ENCODE data around the gene FARSA. TPM values are rescaled to one million over a fixed set of nuclear protein-coding genes. Genes with fewer than 3 reads are reported as not detected.

FARSA gene
- total RNA-seq, 1 donor: 47.8 TPM

DNA sequence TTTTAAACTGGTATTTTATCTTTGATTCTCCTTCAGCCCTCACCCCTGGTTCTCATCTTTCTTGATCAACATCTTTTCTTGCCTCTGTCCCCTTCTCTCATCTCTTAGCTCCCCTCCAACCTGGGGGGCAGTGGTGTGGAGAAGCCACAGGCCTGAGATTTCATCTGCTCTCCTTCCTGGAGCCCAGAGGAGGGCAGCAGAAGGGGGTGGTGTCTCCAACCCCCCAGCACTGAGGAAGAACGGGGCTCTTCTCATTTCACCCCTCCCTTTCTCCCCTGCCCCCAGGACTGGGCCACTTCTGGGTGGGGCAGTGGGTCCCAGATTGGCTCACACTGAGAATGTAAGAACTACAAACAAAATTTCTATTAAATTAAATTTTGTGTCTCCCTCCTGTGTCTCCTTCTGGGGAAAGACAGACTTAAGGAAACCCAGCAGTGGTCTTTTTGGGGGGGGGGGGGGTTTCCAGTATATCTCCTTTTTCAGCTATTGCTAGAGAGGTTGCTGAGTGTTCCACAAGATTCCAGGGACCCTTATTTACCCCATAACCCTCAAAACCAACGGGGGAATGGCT, 10.7 kb upstream of the FARSA start:
- TF ChIP-seq, protein P1, sequence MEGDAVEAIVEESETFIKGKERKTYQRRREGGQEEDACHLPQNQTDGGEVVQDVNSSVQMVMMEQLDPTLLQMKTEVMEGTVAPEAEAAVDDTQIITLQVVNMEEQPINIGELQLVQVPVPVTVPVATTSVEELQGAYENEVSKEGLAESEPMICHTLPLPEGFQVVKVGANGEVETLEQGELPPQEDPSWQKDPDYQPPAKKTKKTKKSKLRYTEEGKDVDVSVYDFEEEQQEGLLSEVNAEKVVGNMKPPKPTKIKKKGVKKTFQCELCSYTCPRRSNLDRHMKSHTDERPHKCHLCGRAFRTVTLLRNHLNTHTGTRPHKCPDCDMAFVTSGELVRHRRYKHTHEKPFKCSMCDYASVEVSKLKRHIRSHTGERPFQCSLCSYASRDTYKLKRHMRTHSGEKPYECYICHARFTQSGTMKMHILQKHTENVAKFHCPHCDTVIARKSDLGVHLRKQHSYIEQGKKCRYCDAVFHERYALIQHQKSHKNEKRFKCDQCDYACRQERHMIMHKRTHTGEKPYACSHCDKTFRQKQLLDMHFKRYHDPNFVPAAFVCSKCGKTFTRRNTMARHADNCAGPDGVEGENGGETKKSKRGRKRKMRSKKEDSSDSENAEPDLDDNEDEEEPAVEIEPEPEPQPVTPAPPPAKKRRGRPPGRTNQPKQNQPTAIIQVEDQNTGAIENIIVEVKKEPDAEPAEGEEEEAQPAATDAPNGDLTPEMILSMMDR (IDR thresholded peaks at IDR 0.05; ENCODE audit: extremely low read depth, low read depth, low read length): no peak
- H3K9me3 ChIP-seq (ENCODE audit: low read depth, low read length): no peaks in the 10 kb centered on the region
- peak; percentile 50 for DNase-seq (ENCODE audit: insufficient read length, low spot score, missing footprints)
- H3K27ac ChIP-seq (ENCODE audit: low read depth, low read length): peak overlapping the region; percentile 81
- H3K79me2 ChIP-seq (ENCODE audit: insufficient read depth, low read length): peaks cover 73% of the 10 kb centered on the region
- no peak overlapping the region for H3K4me2 ChIP-seq (ENCODE audit: insufficient read depth, low read length)
- H4K20me1 ChIP-seq (ENCODE audit: insufficient read depth, low read length): peaks cover 51% of the 10 kb centered on the region
- H3K27me3 ChIP-seq (ENCODE audit: insufficient read depth, low read length): no peaks in the 10 kb centered on the region
- peaks cover 27% of the 10 kb centered on the region for H3K4me1 ChIP-seq (ENCODE audit: insufficient read depth, low read length)
- no peak overlapping the region for H3K4me3 ChIP-seq (ENCODE audit: insufficient read depth, low read length)
- H2AFZ ChIP-seq (ENCODE audit: low read length): no peak overlapping the region
- peaks cover 75% of the 10 kb centered on the region for H3K36me3 ChIP-seq (ENCODE audit: insufficient read depth, low read length)

DNA sequence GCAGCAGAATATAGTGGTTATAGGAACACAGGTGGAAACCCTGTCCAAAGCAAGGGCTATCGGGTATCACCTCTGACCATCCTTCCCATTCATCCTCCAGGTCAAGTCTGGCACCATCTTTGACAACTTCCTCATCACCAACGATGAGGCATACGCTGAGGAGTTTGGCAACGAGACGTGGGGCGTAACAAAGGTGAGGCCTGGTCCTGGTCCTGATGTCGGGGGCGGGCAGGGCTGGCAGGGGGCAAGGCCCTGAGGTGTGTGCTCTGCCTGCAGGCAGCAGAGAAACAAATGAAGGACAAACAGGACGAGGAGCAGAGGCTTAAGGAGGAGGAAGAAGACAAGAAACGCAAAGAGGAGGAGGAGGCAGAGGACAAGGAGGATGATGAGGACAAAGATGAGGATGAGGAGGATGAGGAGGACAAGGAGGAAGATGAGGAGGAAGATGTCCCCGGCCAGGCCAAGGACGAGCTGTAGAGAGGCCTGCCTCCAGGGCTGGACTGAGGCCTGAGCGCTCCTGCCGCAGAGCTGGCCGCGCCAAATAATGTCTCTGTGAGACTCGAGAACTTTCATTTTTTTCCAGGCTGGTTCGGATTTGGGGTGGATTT, 10.0 kb upstream of the FARSA start:
- Histone ChIP-seq H3K27me3 (ENCODE audit: insufficient read depth, low read length) (no peaks in the 10 kb centered on the region), H3K4me1 (ENCODE audit: insufficient read depth, low read length) (peaks cover 27% of the 10 kb centered on the region), H3K9me3 (ENCODE audit: low read depth, low read length) (no peaks in the 10 kb centered on the region), H2AFZ (ENCODE audit: low read length) (no peak overlapping the region), H3K4me2 (ENCODE audit: insufficient read depth, low read length) (peak overlapping the region; percentile 9), H3K36me3 (ENCODE audit: insufficient read depth, low read length) (peaks cover 69% of the 10 kb centered on the region), H3K27ac (ENCODE audit: low read depth, low read length) (peak overlapping the region; percentile 7), H3K4me3 (ENCODE audit: insufficient read depth, low read length) (no peak overlapping the region), H3K79me2 (ENCODE audit: insufficient read depth, low read length) (peaks cover 73% of the 10 kb centered on the region), H4K20me1 (ENCODE audit: insufficient read depth, low read length) (peaks cover 58% of the 10 kb centered on the region)
- TF ChIP-seq, protein P1 (IDR thresholded peaks at IDR 0.05; ENCODE audit: extremely low read depth, low read depth, low read length): no peak
- DNase-seq (ENCODE audit: insufficient read length, low spot score, missing footprints): peak; percentile 66

DNA sequence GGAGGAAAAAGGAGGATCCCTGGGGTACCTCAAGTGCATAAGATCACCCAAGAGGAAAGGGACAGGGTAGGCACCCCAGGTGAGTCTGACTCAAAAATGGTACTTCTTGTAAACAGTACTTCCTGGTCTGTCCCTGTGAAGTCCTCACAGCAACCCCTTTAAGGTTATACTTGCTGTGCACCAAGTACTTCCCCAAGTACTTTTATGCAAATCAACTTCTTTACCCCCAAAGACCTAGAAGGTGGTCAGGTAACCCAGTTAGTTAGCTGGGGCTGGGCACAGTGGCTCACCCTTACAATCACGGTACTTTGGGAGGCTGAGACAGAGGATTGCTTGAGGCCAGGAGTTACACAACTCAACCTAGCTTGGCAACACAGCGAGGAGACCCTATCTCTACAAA, 7.4 kb upstream of the FARSA start:
- H3K79me2 ChIP-seq (ENCODE audit: insufficient read depth, low read length): peaks cover 50% of the 10 kb centered on the region
- TF ChIP-seq, protein P1 (IDR thresholded peaks at IDR 0.05; ENCODE audit: extremely low read depth, low read depth, low read length): no peak
- H3K27ac ChIP-seq (ENCODE audit: low read depth, low read length): peak overlapping the region; percentile 87
- no peaks in the 10 kb centered on the region for H3K9me3 ChIP-seq (ENCODE audit: low read depth, low read length)
- H3K4me2 ChIP-seq (ENCODE audit: insufficient read depth, low read length): peak overlapping the region; percentile 93
- H3K4me3 ChIP-seq (ENCODE audit: insufficient read depth, low read length): peak overlapping the region; percentile 100
- H3K4me1 ChIP-seq (ENCODE audit: insufficient read depth, low read length): peaks cover 29% of the 10 kb centered on the region
- H3K36me3 ChIP-seq (ENCODE audit: insufficient read depth, low read length): peaks cover 59% of the 10 kb centered on the region
- no peak overlapping the region for H2AFZ ChIP-seq (ENCODE audit: low read length)
- H3K27me3 ChIP-seq (ENCODE audit: insufficient read depth, low read length): no peaks in the 10 kb centered on the region
- peaks cover 54% of the 10 kb centered on the region for H4K20me1 ChIP-seq (ENCODE audit: insufficient read depth, low read length)
- peak; percentile 3 for DNase-seq (ENCODE audit: insufficient read length, low spot score, missing footprints)

DNA sequence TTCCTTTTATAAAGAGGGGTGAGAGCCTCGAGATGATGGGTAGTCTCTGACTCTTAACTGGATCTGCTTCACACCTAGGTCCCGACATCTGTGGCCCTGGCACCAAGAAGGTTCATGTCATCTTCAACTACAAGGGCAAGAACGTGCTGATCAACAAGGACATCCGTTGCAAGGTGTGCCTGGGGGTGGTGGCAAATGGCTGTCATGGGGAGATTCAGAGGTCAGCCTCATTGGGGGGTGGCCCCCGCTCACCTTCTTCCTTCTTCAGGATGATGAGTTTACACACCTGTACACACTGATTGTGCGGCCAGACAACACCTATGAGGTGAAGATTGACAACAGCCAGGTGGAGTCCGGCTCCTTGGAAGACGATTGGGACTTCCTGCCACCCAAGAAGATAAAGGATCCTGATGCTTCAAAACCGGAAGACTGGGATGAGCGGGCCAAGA, 6.5 kb upstream of the FARSA start:
- TF ChIP-seq, protein P1 (IDR thresholded peaks at IDR 0.05; ENCODE audit: extremely low read depth, low read depth, low read length): no peak
- H4K20me1 ChIP-seq (ENCODE audit: insufficient read depth, low read length): peaks cover 51% of the 10 kb centered on the region
- no peak overlapping the region for H2AFZ ChIP-seq (ENCODE audit: low read length)
- H3K4me1 ChIP-seq (ENCODE audit: insufficient read depth, low read length): peaks cover 29% of the 10 kb centered on the region
- H3K79me2 ChIP-seq (ENCODE audit: insufficient read depth, low read length): peaks cover 50% of the 10 kb centered on the region
- no peaks in the 10 kb centered on the region for H3K9me3 ChIP-seq (ENCODE audit: low read depth, low read length)
- H3K27me3 ChIP-seq (ENCODE audit: insufficient read depth, low read length): no peaks in the 10 kb centered on the region
- H3K4me3 ChIP-seq (ENCODE audit: insufficient read depth, low read length): peak overlapping the region; percentile 100
- peak; percentile 10 for DNase-seq (ENCODE audit: insufficient read length, low spot score, missing footprints)
- H3K36me3 ChIP-seq (ENCODE audit: insufficient read depth, low read length): peaks cover 55% of the 10 kb centered on the region
- peak overlapping the region; percentile 87 for H3K27ac ChIP-seq (ENCODE audit: low read depth, low read length)
- peak overlapping the region; percentile 93 for H3K4me2 ChIP-seq (ENCODE audit: insufficient read depth, low read length)

Data from osteoblast (primary cell).